Panc1 (cell line): ENCODE results near the gene DNAJC13. TPM values are rescaled to one million over a fixed set of nuclear protein-coding genes. Genes with fewer than 3 reads are reported as not detected.
A peak's percentile ranks its signal among the peaks of the same experiment; 100 is the strongest.

Experiments
- ATAC-seq: fragments of 200-7000 bp; cut with Tn5 transposase; 2 replicates; pipeline ENCODE4 v1.9.1; 2020; ENCODE audit warnings: mild to moderate bottlenecking, moderate library complexity
- BruUV-seq: library from RNA; stranded (reverse); fragments of 400-500 nt; replicated peaks from 2 replicates; lab custom pipeline; 2021; lab: Mats Ljungman, UMichigan
- CTCF ChIA-PET: fragments of 300-600 bp; sonication (Branson Sonifier 250); formaldehyde crosslinking; loops from one replicate; lab custom pipeline; 2022; ENCODE audit warnings: antibody characterized with exemption; lab: Charles Lee
- POLR2A ChIA-PET: fragments of 300-600 bp; sonication (Branson Sonifier 250); formaldehyde crosslinking; loops from one replicate; lab custom pipeline; 2022; ENCODE audit warnings: antibody characterized with exemption; lab: Charles Lee
- DNase-seq: peaks from one replicate; pipeline ENCODE4 v3.0.0-alpha.2; 2010; ENCODE audit warnings: low read depth, low spot score
- H3K27ac ChIP-seq: 2 replicates; pipeline ENCODE4 v1.5.1; 2011; ENCODE audit warnings: mild to moderate bottlenecking, low read length, inconsistent platforms
- H3K27me3 ChIP-seq: fragments of 200-500 bp; sonication (Bioruptor generic); 2 replicates; pipeline ENCODE4 v1.6.0; 2014; ENCODE audit warnings: low read length, inconsistent platforms; ENCODE audit not compliant: control insufficient read depth, insufficient read depth
- H3K36me3 ChIP-seq: fragments of 200-500 bp; sonication (Bioruptor generic); 2 replicates; pipeline ENCODE4 v1.5.1; 2014; ENCODE audit warnings: inconsistent platforms, mild to moderate bottlenecking, low read length, moderate library complexity; ENCODE audit not compliant: control insufficient read depth, insufficient read depth
- H3K4me1 ChIP-seq: 2 replicates; pipeline ENCODE4 v1.5.1; 2011; ENCODE audit warnings: inconsistent platforms, mild to moderate bottlenecking, low read length, moderate library complexity; ENCODE audit not compliant: control insufficient read depth, insufficient read depth
- H3K4me3 ChIP-seq, 2 experiments: 2 replicates each; pipeline ENCODE4 v1.5.1; 2011 to 2012; ENCODE audit warnings: low read depth in 2 of 2, low read length in 2 of 2, mild to moderate bottlenecking in 2 of 2, inconsistent platforms in 1 of 2, moderate library complexity in 1 of 2
- H3K9me3 ChIP-seq: fragments of 200-500 bp; sonication (Bioruptor generic); 2 replicates; pipeline ENCODE4 v1.5.1; 2014; ENCODE audit warnings: low read depth, mild to moderate bottlenecking, inconsistent platforms, low read length, moderate library complexity; ENCODE audit not compliant: control insufficient read depth, insufficient read depth
- CTCF ChIP-seq: fragments of 450-650 bp; IDR thresholded peaks from 2 replicates; pipeline ENCODE4 v1.5.1; 2017; ENCODE audit warnings: mild to moderate bottlenecking
- POLR2AphosphoS5 ChIP-seq: IDR thresholded peaks from 2 replicates; pipeline ENCODE4 v1.6.1; 2012; ENCODE audit warnings: mild to moderate bottlenecking, low read depth, low read length, moderate library complexity
- REST ChIP-seq, 2 experiments: IDR thresholded peaks; 2 replicates each; pipeline ENCODE4 v1.6.1; 2011 to 2012; ENCODE audit warnings: low read depth in 2 of 2, control low read depth in 1 of 2, low read length in 1 of 2, mild to moderate bottlenecking in 1 of 2, moderate library complexity in 1 of 2; ENCODE audit not compliant: insufficient read depth in 1 of 2
- SIN3A ChIP-seq: IDR thresholded peaks from 2 replicates; pipeline ENCODE4 v1.6.1; 2012; ENCODE audit warnings: low read depth, mild to moderate bottlenecking, low read length, moderate library complexity, borderline replicate concordance; ENCODE audit not compliant: insufficient read depth
- TCF7L2 ChIP-seq: IDR thresholded peaks from 2 replicates; pipeline ENCODE4 v1.6.1; 2011; ENCODE audit warnings: mild to moderate bottlenecking, low read depth, low read length, inconsistent platforms
- in situ Hi-C: cut with HindIII; loops from 2 replicates; pipeline ENCODE4 v1.10.0; 2016; ENCODE audit warnings: low sequenced_read_pairs, low pct_unique_long_range_greater_than_20kb
- intact Hi-C: fragments of 100-400 bp; cut with micrococcal nuclease; formaldehyde crosslinking; loops from one replicate; pipeline ENCODE4 v1.10.0; 2022; ENCODE audit not compliant: unreplicated experiment
- total RNA-seq: library from RNA; stranded (reverse); gene quantifications from one replicate; pipeline ENCODE4 v1.2.1, GENCODE V29; 2021; ENCODE audit not compliant: unreplicated experiment

Gene DNAJC13
- total RNA-seq, 1 experiment from 2014 or later, result 54.2 TPM

- in situ Hi-C loops, result no loop called here
- H3K4me1 ChIP-seq, result no peaks in the 10 kb centered on the region
- H3K27me3 ChIP-seq, result peaks cover 18% of the 10 kb centered on the region
- DNase-seq, result no peak
- intact Hi-C loops, result no loop called here
- no peaks in the 10 kb centered on the region for H3K9me3 ChIP-seq
- peak; percentile 12; the same call in 1 of the 2 replicates for ATAC-seq
- no peak overlapping the region for H3K27ac ChIP-seq
- POLR2A ChIA-PET, result no interaction called here
- CTCF ChIA-PET, result interaction anchor here (1.2 kb wide), 1 partner anchor 36 kb away, joined by 3 read pairs; the partner anchor contains the start of gene DNAJC13
- TF ChIP-seq CTCF (no peak), SIN3A (no peak), POLR2AphosphoS5 (no peak), TCF7L2 (no peak), REST (IDR thresholded peaks at IDR 0.05; ENCODE audit: insufficient read depth in 1 of 2, low read depth in 2 of 2, low read length in 1 of 2) (no peak)
- no peak overlapping the region for H3K4me3 ChIP-seq
- no peaks in the 10 kb centered on the region for H3K36me3 ChIP-seq
- BruUV-seq, result no TSS peak
Measured at GRCh38 chr3:132381348-132381944, 35.9 kb upstream of the DNAJC13 start.

- intact Hi-C loops, result no loop called here
- peaks cover 26% of the 10 kb centered on the region for H3K27me3 ChIP-seq
- ChIA-PET CTCF (interaction anchor here (1.2 kb wide), 1 partner anchor 35 kb away, joined by 3 read pairs; the partner anchor contains the start of gene DNAJC13), POLR2A (no interaction called here)
- H3K4me1 ChIP-seq, result no peaks in the 10 kb centered on the region
- BruUV-seq, result no TSS peak
- no peak for TF ChIP-seq REST (IDR thresholded peaks at IDR 0.05; ENCODE audit: insufficient read depth in 1 of 2, low read depth in 2 of 2, low read length in 1 of 2)
- TF ChIP-seq SIN3A, result no peak
- TF ChIP-seq CTCF, result no peak
- no peak for TF ChIP-seq TCF7L2
- no peak for TF ChIP-seq POLR2AphosphoS5
- DNase-seq (no peak), ATAC-seq (no peak)
- no peaks in the 10 kb centered on the region for H3K9me3 ChIP-seq
- H3K27ac ChIP-seq, result no peak overlapping the region
- in situ Hi-C loops, result no loop called here
- no peak overlapping the region for H3K4me3 ChIP-seq
- H3K36me3 ChIP-seq, result no peaks in the 10 kb centered on the region
Measured at GRCh38 chr3:132382267-132382666, 35.0 kb upstream of the DNAJC13 start.
